Trophoblast cell (in vitro differentiated cells and primary cell): ENCODE results near the gene PIH1D2.

ENCODE experiments used
- DNase-seq, 2 donors: peaks; one replicate each; pipeline ENCODE4 v3.0.0-alpha.2; 2016
- H2AFZ ChIP-seq: 2 replicates; pipeline ENCODE4 v1.6.1; 2013; ENCODE audit warnings: low read length, moderate library complexity, mild to moderate bottlenecking; ENCODE audit not compliant: insufficient read depth, poor library complexity
- H2AK5ac ChIP-seq: 2 replicates; pipeline ENCODE4 v1.6.1; 2013; ENCODE audit warnings: mild to moderate bottlenecking, low read length
- H2BK120ac ChIP-seq: 2 replicates; pipeline ENCODE4 v1.6.1; 2013; ENCODE audit warnings: low read length, mild to moderate bottlenecking, moderate library complexity; ENCODE audit not compliant: insufficient read depth, poor library complexity
- H2BK12ac ChIP-seq: 2 replicates; pipeline ENCODE4 v1.6.1; 2013; ENCODE audit warnings: mild to moderate bottlenecking, low read length, moderate library complexity
- H2BK5ac ChIP-seq: 2 replicates; pipeline ENCODE4 v1.6.1; 2013; ENCODE audit warnings: low read length, low read depth, moderate library complexity, mild to moderate bottlenecking; ENCODE audit not compliant: poor library complexity
- H3K14ac ChIP-seq: 2 replicates; pipeline ENCODE4 v1.6.1; 2013; ENCODE audit warnings: mild to moderate bottlenecking, low read length
- H3K18ac ChIP-seq: 2 replicates; pipeline ENCODE4 v1.6.1; 2013; ENCODE audit warnings: mild to moderate bottlenecking, low read length
- H3K23ac ChIP-seq: 2 replicates; pipeline ENCODE4 v1.6.1; 2013; ENCODE audit warnings: low read length
- H3K27ac ChIP-seq: 2 replicates; pipeline ENCODE4 v1.5.1; 2013; ENCODE audit warnings: low read depth, mild to moderate bottlenecking, inconsistent platforms, low read length, moderate library complexity
- H3K27me3 ChIP-seq: 2 replicates; pipeline ENCODE4 v1.6.1; 2013; ENCODE audit warnings: inconsistent platforms, mild to moderate bottlenecking, low read length, moderate library complexity; ENCODE audit not compliant: insufficient read depth
- H3K36me3 ChIP-seq, 2 experiments: 1 replicate in 1 of 2; 2 replicates in 1 of 2; pipeline ENCODE4 v1.6.1; 2013; ENCODE audit warnings: low read length in 2 of 2, mild to moderate bottlenecking in 2 of 2, moderate library complexity in 1 of 2; ENCODE audit not compliant: insufficient read depth in 2 of 2, control insufficient read depth in 1 of 2
- H3K4ac ChIP-seq: 2 replicates; pipeline ENCODE4 v1.6.1; 2013; ENCODE audit warnings: low read depth, mild to moderate bottlenecking, low read length, moderate library complexity
- H3K4me1 ChIP-seq, 2 experiments: 1 replicate in 1 of 2; 2 replicates in 1 of 2; pipeline ENCODE4 v1.6.1; 2013; ENCODE audit warnings: low read length in 2 of 2, mild to moderate bottlenecking in 2 of 2, moderate library complexity in 1 of 2; ENCODE audit not compliant: insufficient read depth in 2 of 2, control insufficient read depth in 1 of 2
- H3K4me2 ChIP-seq: 2 replicates; pipeline ENCODE4 v1.6.1; 2013; ENCODE audit warnings: inconsistent platforms, mild to moderate bottlenecking, low read length, moderate library complexity
- H3K4me3 ChIP-seq: 2 replicates; pipeline ENCODE4 v1.5.1; 2013; ENCODE audit warnings: mild to moderate bottlenecking, low read depth, low read length, inconsistent platforms
- H3K79me1 ChIP-seq: one replicate; pipeline ENCODE4 v1.6.1; 2013; ENCODE audit warnings: low read length
- H3K79me2 ChIP-seq: 2 replicates; pipeline ENCODE4 v1.6.1; 2013; ENCODE audit warnings: low read length, mild to moderate bottlenecking; ENCODE audit not compliant: control insufficient read depth, insufficient read depth, poor library complexity
- H3K9ac ChIP-seq: 2 replicates; pipeline ENCODE4 v1.6.1; 2013; ENCODE audit warnings: mild to moderate bottlenecking, low read length
- H3K9me3 ChIP-seq: 2 replicates; pipeline ENCODE4 v1.6.1; 2013; ENCODE audit warnings: low read depth, mild to moderate bottlenecking, control low read depth, inconsistent platforms, low read length; ENCODE audit not compliant: insufficient read depth
- H4K12ac ChIP-seq: 2 replicates; pipeline ENCODE4 v1.6.1; 2013; ENCODE audit warnings: low read depth, mild to moderate bottlenecking, low read length, moderate library complexity
- H4K8ac ChIP-seq: 2 replicates; pipeline ENCODE4 v1.6.1; 2013; ENCODE audit warnings: low read depth, mild to moderate bottlenecking, low read length, moderate library complexity
- H4K91ac ChIP-seq: one replicate; pipeline ENCODE4 v1.6.1; 2013; ENCODE audit warnings: low read depth, mild to moderate bottlenecking, low read length, moderate library complexity
- WGBS: extraction: QIAGEN DNeasy Blood & Tissue Kit; methylation state at CpG from one replicate; pipeline ENCODE4 v1.1.7; 2013; ENCODE audit warnings: missing lambda C conversion rate; ENCODE audit not compliant: insufficient read length, insufficient coverage; ENCODE audit errors: extremely low coverage; 5-methylcytosine and 5-hydroxymethylcytosine counted together

PIH1D2 gene

GRCh38 chr11:112103446-112103845 is 29.6 kb upstream of the PIH1D2 start:
- WGBS = no CpG with 5 or more reads among the region's 6 CpGs

GRCh38 chr11:112100462-112100861 is 26.6 kb upstream of the PIH1D2 start:
- Histone ChIP-seq H3K27ac (no peak overlapping the region), H2AK5ac (no peak overlapping the region), H2AFZ (no peak overlapping the region), H3K14ac (no peak overlapping the region), H3K18ac (no peak overlapping the region), H3K27me3 (no peaks in the 10 kb centered on the region), H3K79me2 (no peaks in the 10 kb centered on the region), H3K4ac (no peak overlapping the region), H3K4me2 (no peak overlapping the region), H2BK120ac (no peak overlapping the region), H3K36me3 (peaks cover 0 to 5% of the 10 kb centered on the region in 2 experiments), H3K9me3 (no peaks in the 10 kb centered on the region), H4K8ac (no peak overlapping the region), H4K12ac (no peak overlapping the region), H3K9ac (no peak overlapping the region), H3K79me1 (no peaks in the 10 kb centered on the region), H3K4me1 (no peaks in the 10 kb centered on the region), H2BK12ac (no peak overlapping the region), H3K23ac (no peak overlapping the region), H4K91ac (no peak overlapping the region), H3K4me3 (no peak overlapping the region), H2BK5ac (no peak overlapping the region)
- DNase-seq = no peak
- WGBS = no CpG with 5 or more reads among the region's 2 CpGs

More at GRCh38 chr11:112103446-112103845, 29.6 kb upstream of the PIH1D2 start:
- H3K27ac ChIP-seq = no peak overlapping the region
- no peak overlapping the region for H3K9ac ChIP-seq
- H4K12ac ChIP-seq = no peak overlapping the region
- no peak overlapping the region for H2AFZ ChIP-seq
- no peaks in the 10 kb centered on the region for H3K79me2 ChIP-seq
- no peak overlapping the region for H2AK5ac ChIP-seq
- no peak overlapping the region for H3K18ac ChIP-seq
- no peak overlapping the region for H3K4ac ChIP-seq
- H3K79me1 ChIP-seq = no peaks in the 10 kb centered on the region
- no peak overlapping the region for H2BK120ac ChIP-seq
- H4K8ac ChIP-seq = no peak overlapping the region
- H3K4me3 ChIP-seq = no peak overlapping the region
- no peak overlapping the region for H2BK12ac ChIP-seq
- H3K36me3 ChIP-seq = no peaks in the 10 kb centered on the region
- no peak for DNase-seq
- H2BK5ac ChIP-seq = no peak overlapping the region
- no peak overlapping the region for H3K23ac ChIP-seq
- no peak overlapping the region for H3K14ac ChIP-seq
- no peaks in the 10 kb centered on the region for H3K27me3 ChIP-seq
- H3K4me2 ChIP-seq = no peak overlapping the region
- H4K91ac ChIP-seq = no peak overlapping the region
- no peaks in the 10 kb centered on the region for H3K9me3 ChIP-seq
- H3K4me1 ChIP-seq = no peaks in the 10 kb centered on the region

- Histone ChIP-seq H3K79me2 (no peaks in the 10 kb centered on the region), H3K9me3 (no peaks in the 10 kb centered on the region), H3K14ac (no peak overlapping the region), H2BK120ac (no peak overlapping the region), H3K4me2 (no peak overlapping the region), H2AFZ (no peak overlapping the region), H3K9ac (no peak overlapping the region), H3K23ac (no peak overlapping the region), H4K12ac (no peak overlapping the region), H3K4me3 (no peak overlapping the region), H3K27me3 (no peaks in the 10 kb centered on the region), H4K91ac (no peak overlapping the region), H3K4ac (no peak overlapping the region), H3K36me3 (peaks cover 9% of the 10 kb centered on the region in 2 experiments), H2BK12ac (no peak overlapping the region), H3K79me1 (no peaks in the 10 kb centered on the region), H4K8ac (no peak overlapping the region), H3K4me1 (no peaks in the 10 kb centered on the region), H2AK5ac (no peak overlapping the region), H3K18ac (no peak overlapping the region), H3K27ac (no peak overlapping the region), H2BK5ac (no peak overlapping the region)
- no CpG with 5 or more reads among the region's 11 CpGs for WGBS
- DNase-seq = no peak
Observed at GRCh38 chr11:112097734-112098528, 24.1 kb upstream of the PIH1D2 start.

- H3K79me2 ChIP-seq = no peaks in the 10 kb centered on the region
- H3K4me3 ChIP-seq = no peak overlapping the region
- H3K27ac ChIP-seq = no peak overlapping the region
- H3K79me1 ChIP-seq = no peaks in the 10 kb centered on the region
- H2AFZ ChIP-seq = no peak overlapping the region
- peaks cover 9 to 14% of the 10 kb centered on the region in 2 experiments for H3K36me3 ChIP-seq
- H3K23ac ChIP-seq = no peak overlapping the region
- DNase-seq = no peak
- H3K14ac ChIP-seq = no peak overlapping the region
- H3K27me3 ChIP-seq = no peaks in the 10 kb centered on the region
- H3K4ac ChIP-seq = no peak overlapping the region
- H4K12ac ChIP-seq = no peak overlapping the region
- H3K18ac ChIP-seq = no peak overlapping the region
- no peaks in the 10 kb centered on the region for H3K9me3 ChIP-seq
- no peak overlapping the region for H2BK120ac ChIP-seq
- H4K8ac ChIP-seq = no peak overlapping the region
- H3K4me2 ChIP-seq = no peak overlapping the region
- no peak overlapping the region for H4K91ac ChIP-seq
- no peaks in the 10 kb centered on the region for H3K4me1 ChIP-seq
- H3K9ac ChIP-seq = no peak overlapping the region
- no peak overlapping the region for H2BK12ac ChIP-seq
- H2AK5ac ChIP-seq = no peak overlapping the region
- H2BK5ac ChIP-seq = no peak overlapping the region
Observed at GRCh38 chr11:112096194-112096593, 22.4 kb upstream of the PIH1D2 start.
